ENCODE results near the gene ATF7. TPM values are rescaled to one million over a fixed set of nuclear protein-coding genes. Genes with fewer than 3 reads are reported as not detected.

Gene ATF7
- total RNA-seq, 2 experiments from 2014 or later = 13.3 to 14.3 TPM

DNA sequence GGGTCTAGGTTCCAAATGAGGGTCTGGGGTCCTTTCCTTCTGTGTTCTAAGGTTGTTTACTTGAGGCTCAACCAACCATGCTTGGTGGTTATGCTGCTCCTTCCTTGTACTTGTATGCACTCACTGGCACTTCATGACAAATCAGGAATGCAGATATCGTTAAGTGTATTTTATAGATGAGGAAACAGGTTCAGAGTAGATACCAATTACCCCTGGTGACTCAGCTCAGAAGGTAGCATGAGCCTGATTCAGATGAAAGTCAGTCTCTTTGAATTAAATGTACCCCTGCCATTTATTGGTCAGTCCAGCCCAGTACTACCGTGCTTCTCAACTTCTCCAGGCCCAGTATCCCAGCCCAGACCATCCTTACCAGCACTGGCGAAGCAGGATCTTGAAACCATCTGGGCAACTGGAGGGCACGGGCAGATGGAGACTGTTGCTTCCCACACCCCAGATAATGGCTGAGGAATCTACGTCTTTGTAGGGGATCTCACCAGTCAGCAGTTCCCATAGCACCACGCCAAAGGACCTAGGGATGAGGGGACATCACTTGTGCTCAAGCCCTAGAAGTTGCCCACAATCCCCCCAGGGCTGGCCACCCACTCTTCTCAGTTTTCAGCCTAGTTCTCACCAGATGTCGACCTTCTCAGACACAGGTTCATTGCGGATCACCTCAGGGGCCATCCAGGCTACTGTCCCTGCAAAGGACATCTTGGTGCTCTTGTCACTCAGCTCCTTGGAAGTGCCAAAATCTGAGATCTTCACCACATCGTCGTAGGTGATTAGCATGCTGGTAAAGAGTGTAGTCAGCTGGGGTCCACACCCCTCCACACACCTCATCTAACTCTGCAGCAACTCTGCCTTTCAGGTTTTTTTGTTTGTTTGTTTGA, 141.3 kb downstream of the ATF7 start:
- H3K27me3 ChIP-seq (ENCODE audit: control insufficient read depth in 1 of 2, insufficient read depth in 2 of 2, low read length in 2 of 2) = no peaks in the 10 kb centered on the region
- no peak overlapping the region for H3K4me3 ChIP-seq (ENCODE audit: low read length)
- TF ChIP-seq, protein P1, sequence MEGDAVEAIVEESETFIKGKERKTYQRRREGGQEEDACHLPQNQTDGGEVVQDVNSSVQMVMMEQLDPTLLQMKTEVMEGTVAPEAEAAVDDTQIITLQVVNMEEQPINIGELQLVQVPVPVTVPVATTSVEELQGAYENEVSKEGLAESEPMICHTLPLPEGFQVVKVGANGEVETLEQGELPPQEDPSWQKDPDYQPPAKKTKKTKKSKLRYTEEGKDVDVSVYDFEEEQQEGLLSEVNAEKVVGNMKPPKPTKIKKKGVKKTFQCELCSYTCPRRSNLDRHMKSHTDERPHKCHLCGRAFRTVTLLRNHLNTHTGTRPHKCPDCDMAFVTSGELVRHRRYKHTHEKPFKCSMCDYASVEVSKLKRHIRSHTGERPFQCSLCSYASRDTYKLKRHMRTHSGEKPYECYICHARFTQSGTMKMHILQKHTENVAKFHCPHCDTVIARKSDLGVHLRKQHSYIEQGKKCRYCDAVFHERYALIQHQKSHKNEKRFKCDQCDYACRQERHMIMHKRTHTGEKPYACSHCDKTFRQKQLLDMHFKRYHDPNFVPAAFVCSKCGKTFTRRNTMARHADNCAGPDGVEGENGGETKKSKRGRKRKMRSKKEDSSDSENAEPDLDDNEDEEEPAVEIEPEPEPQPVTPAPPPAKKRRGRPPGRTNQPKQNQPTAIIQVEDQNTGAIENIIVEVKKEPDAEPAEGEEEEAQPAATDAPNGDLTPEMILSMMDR (IDR thresholded peaks at IDR 0.05) = no peak
- H3K4me3 Mint-ChIP-seq = no peak overlapping the region
- H3K36me3 Mint-ChIP-seq (ENCODE audit: low read depth) = peaks cover 67% of the 10 kb centered on the region
- POLR2A ChIA-PET = interaction anchor here (1.1 to 2.7 kb wide), 2 partner anchors 11 to 16 kb away, joined by 3 to 11 read pairs; partner anchors contain the start of gene TARBP2
- H3K9me3 ChIP-seq (ENCODE audit: control insufficient read depth in 1 of 2, insufficient read depth in 1 of 2, low read length in 2 of 2) = no peaks in the 10 kb centered on the region
- H3K27me3 Mint-ChIP-seq = no peaks in the 10 kb centered on the region
- intact Hi-C loops (cut with DNase I, micrococcal nuclease) = no loop called here
- H3K4me1 ChIP-seq (ENCODE audit: insufficient read depth, low read length) = peaks cover 7% of the 10 kb centered on the region
- CTCF ChIA-PET = no interaction called here
- no peak overlapping the region for H3K27ac ChIP-seq (ENCODE audit: low read depth in 1 of 2, low read length in 2 of 2)
- DNase-seq (no peak), ATAC-seq (ENCODE audit: poor library complexity) (no peak)
- peak overlapping the region; percentile 5 for H3K27ac Mint-ChIP-seq
- peaks cover 12% of the 10 kb centered on the region for H3K4me1 Mint-ChIP-seq (ENCODE audit: low read depth)
- H3K36me3 ChIP-seq (ENCODE audit: insufficient read depth, low read length) = peaks cover 72% of the 10 kb centered on the region
- H3K9me3 Mint-ChIP-seq = no peaks in the 10 kb centered on the region

DNA sequence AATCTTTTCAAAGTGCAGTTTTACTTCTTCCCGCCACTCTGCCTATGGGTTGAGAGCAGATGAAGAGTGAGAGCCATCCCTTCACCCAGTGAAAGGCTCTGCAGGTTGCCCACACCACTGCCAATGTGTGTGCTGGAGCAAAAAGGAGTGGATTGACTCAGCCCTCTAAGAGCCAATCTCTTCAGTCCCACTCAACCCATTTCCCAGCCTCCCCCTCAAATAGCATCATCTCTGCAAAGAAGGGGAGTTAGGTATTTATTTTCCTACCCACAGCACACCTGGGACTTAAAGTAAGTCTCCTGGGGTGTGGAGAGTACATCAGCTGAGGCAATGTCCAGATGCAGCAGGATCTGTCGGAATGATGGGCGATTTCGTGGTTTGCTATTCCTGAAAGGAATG, 142.2 kb downstream of the ATF7 start:
- POLR2A ChIA-PET = interaction anchor here (0.6 to 3.6 kb wide), 3 partner anchors 11 to 20 kb away, joined by 3 to 24 read pairs (median 7); partner anchors contain the start of genes MAP3K12 and TARBP2
- peaks cover 11% of the 10 kb centered on the region for H3K4me1 Mint-ChIP-seq (ENCODE audit: low read depth)
- H3K27me3 Mint-ChIP-seq = no peaks in the 10 kb centered on the region
- H3K4me3 ChIP-seq (ENCODE audit: low read length) = no peak overlapping the region
- ATAC-seq (ENCODE audit: poor library complexity) (no peak), DNase-seq (no peak)
- H3K27me3 ChIP-seq (ENCODE audit: control insufficient read depth in 1 of 2, insufficient read depth in 2 of 2, low read length in 2 of 2) = no peaks in the 10 kb centered on the region
- H3K9me3 ChIP-seq (ENCODE audit: control insufficient read depth in 1 of 2, insufficient read depth in 1 of 2, low read length in 2 of 2) = no peaks in the 10 kb centered on the region
- H3K36me3 ChIP-seq (ENCODE audit: insufficient read depth, low read length) = peaks cover 81% of the 10 kb centered on the region
- CTCF ChIA-PET = no interaction called here
- H3K9me3 Mint-ChIP-seq = no peaks in the 10 kb centered on the region
- H3K36me3 Mint-ChIP-seq (ENCODE audit: low read depth) = peaks cover 76% of the 10 kb centered on the region
- peaks cover 7% of the 10 kb centered on the region for H3K4me1 ChIP-seq (ENCODE audit: insufficient read depth, low read length)
- H3K4me3 Mint-ChIP-seq = no peak overlapping the region
- intact Hi-C loops (cut with DNase I, micrococcal nuclease) = no loop called here
- TF ChIP-seq, protein P1 (IDR thresholded peaks at IDR 0.05) = no peak
- no peak overlapping the region for H3K27ac ChIP-seq (ENCODE audit: low read depth in 1 of 2, low read length in 2 of 2)
- peak overlapping the region; percentile 5 for H3K27ac Mint-ChIP-seq

DNA sequence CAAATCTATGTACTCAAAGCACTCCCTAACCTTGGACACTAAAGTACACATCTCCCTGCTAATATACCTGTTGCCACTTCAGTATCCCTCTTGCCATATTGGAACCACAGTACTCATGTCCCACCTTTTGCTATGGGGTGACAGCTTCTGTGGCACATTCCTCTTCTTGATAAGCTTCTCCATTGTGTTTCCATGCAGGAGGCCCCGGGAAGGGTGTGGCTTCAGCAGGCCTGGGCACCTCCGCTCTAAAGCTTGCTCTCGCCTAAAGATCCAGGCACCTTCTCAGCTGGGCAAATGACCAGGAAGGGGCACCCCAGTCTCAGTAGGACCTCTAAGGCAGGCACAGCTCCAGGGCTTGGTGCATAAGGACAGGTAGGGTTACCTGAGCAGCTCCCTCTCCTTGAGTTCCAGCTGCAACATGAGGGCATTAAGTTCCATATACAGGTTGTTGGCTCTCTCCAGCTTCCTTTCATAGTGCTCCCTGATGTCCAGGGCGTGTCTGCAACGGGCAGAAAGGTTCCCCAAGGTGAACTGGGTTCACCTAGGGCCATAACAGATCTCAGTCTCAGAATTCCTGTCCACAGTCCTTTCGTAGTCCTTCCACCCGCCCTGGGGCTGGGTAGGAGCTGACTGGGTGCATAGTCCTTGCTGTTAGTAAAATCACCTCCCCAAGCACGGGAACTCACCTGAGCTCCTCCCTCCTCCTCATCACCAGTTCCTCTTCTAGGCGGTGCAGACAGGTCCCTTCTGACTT, 142.8 kb downstream of the ATF7 start:
- Mint-ChIP-seq H3K27me3 (no peaks in the 10 kb centered on the region), H3K4me1 (ENCODE audit: low read depth) (peaks cover 11% of the 10 kb centered on the region), H3K4me3 (peak overlapping the region; percentile 51), H3K9me3 (no peaks in the 10 kb centered on the region), H3K36me3 (ENCODE audit: low read depth) (peaks cover 82% of the 10 kb centered on the region), H3K27ac (peak overlapping the region; percentile 5)
- TF ChIP-seq, protein P1 (IDR thresholded peaks at IDR 0.05) = no peak
- Histone ChIP-seq H3K9me3 (ENCODE audit: control insufficient read depth in 1 of 2, insufficient read depth in 1 of 2, low read length in 2 of 2) (no peaks in the 10 kb centered on the region), H3K36me3 (ENCODE audit: insufficient read depth, low read length) (peaks cover 87% of the 10 kb centered on the region), H3K4me1 (ENCODE audit: insufficient read depth, low read length) (peaks cover 7% of the 10 kb centered on the region), H3K4me3 (ENCODE audit: low read length) (no peak overlapping the region), H3K27me3 (ENCODE audit: control insufficient read depth in 1 of 2, insufficient read depth in 2 of 2, low read length in 2 of 2) (no peaks in the 10 kb centered on the region), H3K27ac (ENCODE audit: low read depth in 1 of 2, low read length in 2 of 2) (no peak overlapping the region)
- intact Hi-C loops (cut with DNase I, micrococcal nuclease) = no loop called here
- DNase-seq (no peak), ATAC-seq (ENCODE audit: poor library complexity) (no peak)
- ChIA-PET POLR2A (interaction anchor here (0.6 to 3.6 kb wide), 6 partner anchors 10 to 29 kb away, joined by 3 to 24 read pairs (median 5); partner anchors contain the start of genes MAP3K12 and TARBP2), CTCF (interaction anchor here (0.7 to 2.4 kb wide), 2 partner anchors 10 to 25 kb away, joined by 3 to 9 read pairs; no protein-coding TSS in a partner anchor)

Data from CD4-positive, alpha-beta T cell (primary cell).